ENCODE data around the gene SMYD3.

- TF ChIP-seq USF2 (IDR thresholded peaks at IDR 0.05; ENCODE audit: borderline replicate concordance, low read depth, low read length), result no peak
- TF ChIP-seq CBX5 (IDR thresholded peaks at IDR 0.05; ENCODE audit: low read depth), result no peak
- no peak for TF ChIP-seq MTA3 (IDR thresholded peaks at IDR 0.05; ENCODE audit: borderline replicate concordance, low read length)
- no peak for TF ChIP-seq CTCF (IDR thresholded peaks at IDR 0.05 in 2 of 3, conservative IDR thresholded peaks at IDR 0.05 in 1 of 3; ENCODE audit: control insufficient read depth in 2 of 3, extremely low read depth in 1 of 3, insufficient read depth in 1 of 3, low read depth in 3 of 3, low read length in 3 of 3)
- no peak for TF ChIP-seq POLR2A (IDR thresholded peaks at IDR 0.05; ENCODE audit: low read depth, low read length)
- no peak for TF ChIP-seq TCF3 (IDR thresholded peaks at IDR 0.05; ENCODE audit: borderline replicate concordance, insufficient read depth, low read depth, low read length)
- TF ChIP-seq PBX3 (IDR thresholded peaks at IDR 0.05; ENCODE audit: insufficient replicate concordance, low read depth, low read length), result no peak
- no peak for TF ChIP-seq EGR1 (IDR thresholded peaks at IDR 0.05; ENCODE audit: borderline replicate concordance in 1 of 2, low read depth in 2 of 2, low read length in 2 of 2)
- no peak for TF ChIP-seq POLR2AphosphoS5 (IDR thresholded peaks at IDR 0.05; ENCODE audit: low read length)
- no peak for TF ChIP-seq EZH2 (IDR thresholded peaks at IDR 0.05; ENCODE audit: borderline replicate concordance, control insufficient read depth, low read depth, low read length)
- no peak for TF ChIP-seq CHD2 (IDR thresholded peaks at IDR 0.05; ENCODE audit: borderline replicate concordance, low read depth, low read length)
- no peak for TF ChIP-seq RCOR1 (conservative IDR thresholded peaks at IDR 0.05; ENCODE audit: low read depth, low read length)
- TF ChIP-seq ZNF24 (IDR thresholded peaks at IDR 0.05), result no peak
- TF ChIP-seq ATF3 (IDR thresholded peaks at IDR 0.05; ENCODE audit: borderline replicate concordance, extremely low read depth, low read depth, low read length), result no peak
These were observed 791.8 kb downstream of the SMYD3 start for GRCh38 chr1:245715291-245715701.
